BJ (cell line): ENCODE results near the gene PRKG1. TPM values are rescaled to one million over a fixed set of nuclear protein-coding genes. Genes with fewer than 3 reads are reported as not detected.
"Not testable (repeated sequence)": the region's sequence is repeated elsewhere in the genome, so short reads cannot be mapped to it uniquely, and the experiment has no call there.

Experiments
- CTCF ChIA-PET: fragments of 350-600 bp; formaldehyde crosslinking; extraction: SDS; loops from one replicate; lab custom pipeline; 2021; ENCODE audit warnings: antibody characterized with exemption, inconsistent platforms; lab: Yijun Ruan, JAX
- POLR2A ChIA-PET: fragments of 300-600 bp; sonication (Branson Sonifier 250); formaldehyde crosslinking; extraction: SDS; loops from one replicate; lab custom pipeline; 2021; ENCODE audit warnings: antibody characterized with exemption; lab: Charles Lee
- DNase-seq: peaks from one replicate; pipeline ENCODE4 v3.0.0-alpha.2; 2011; ENCODE audit warnings: low read depth
- H3K27me3 ChIP-seq: 2 replicates; pipeline ENCODE4 v1.6.0; 2011; ENCODE audit warnings: low read length; ENCODE audit not compliant: control insufficient read depth, insufficient read depth
- H3K36me3 ChIP-seq: 2 replicates; pipeline ENCODE4 v1.5.1; 2011; ENCODE audit warnings: low read length; ENCODE audit not compliant: control insufficient read depth, insufficient read depth
- H3K4me3 ChIP-seq: 2 replicates; pipeline ENCODE4 v1.5.1; 2011; ENCODE audit warnings: low read depth, mild to moderate bottlenecking, control low read depth, low read length
- polyA plus RNA-seq: library from polyadenylated mRNA; depleted of rRNA; stranded (reverse); fragments of >200 nt; gene quantifications from 2 replicates; pipeline ENCODE4 v1.2.3, GENCODE V29; 2011
- TF ChIP-seq, protein P1 (sequence below): IDR thresholded peaks from 2 replicates; pipeline ENCODE4 v1.5.1; 2011; ENCODE audit warnings: low read depth, mild to moderate bottlenecking, control low read depth, inconsistent platforms, low read length, moderate library complexity; ENCODE audit not compliant: insufficient read depth

PRKG1 gene
- polyA plus RNA-seq, 1 experiment, result 9.7 TPM

DNA sequence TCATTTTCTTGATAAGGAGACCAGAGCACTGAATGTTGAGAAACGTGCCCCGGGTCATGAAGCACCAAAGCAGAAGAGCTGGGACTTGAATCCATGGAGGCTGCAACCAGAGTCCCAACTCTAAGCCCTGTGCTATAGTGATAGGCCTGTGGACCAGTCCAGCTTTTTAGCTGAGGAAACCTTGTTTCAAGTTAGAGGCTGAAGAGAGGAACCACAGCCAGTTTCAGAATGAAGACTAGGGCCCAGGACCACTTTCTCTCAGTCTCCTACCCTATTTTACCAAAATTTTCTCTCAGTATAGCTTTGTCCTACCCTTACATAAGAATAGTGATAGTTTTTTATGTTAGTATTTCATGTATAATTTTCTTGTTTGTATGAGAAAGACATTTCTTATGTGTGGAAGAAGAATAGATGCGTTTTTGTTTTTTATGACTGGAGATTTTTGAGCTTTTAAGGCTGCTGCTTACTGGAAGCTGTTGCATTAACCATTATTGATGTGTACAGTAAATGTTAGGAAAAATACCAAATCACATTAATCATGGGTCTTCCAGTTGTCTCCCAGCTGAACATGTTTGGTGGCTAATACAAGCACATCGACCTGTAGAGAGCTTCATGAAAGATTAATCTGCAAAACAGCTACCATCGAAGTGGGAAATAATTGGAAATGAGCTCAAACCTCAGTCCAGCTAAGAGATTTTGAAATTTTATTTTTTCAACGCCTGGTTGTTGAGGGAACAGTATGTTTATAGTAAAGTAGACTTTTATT, 670.1 kb downstream of the PRKG1 start:
- H3K36me3 ChIP-seq, result no peaks in the 10 kb centered on the region
- CTCF ChIA-PET, result no interaction called here
- no peak for DNase-seq
- no peaks in the 10 kb centered on the region for H3K27me3 ChIP-seq
- TF ChIP-seq, protein P1, sequence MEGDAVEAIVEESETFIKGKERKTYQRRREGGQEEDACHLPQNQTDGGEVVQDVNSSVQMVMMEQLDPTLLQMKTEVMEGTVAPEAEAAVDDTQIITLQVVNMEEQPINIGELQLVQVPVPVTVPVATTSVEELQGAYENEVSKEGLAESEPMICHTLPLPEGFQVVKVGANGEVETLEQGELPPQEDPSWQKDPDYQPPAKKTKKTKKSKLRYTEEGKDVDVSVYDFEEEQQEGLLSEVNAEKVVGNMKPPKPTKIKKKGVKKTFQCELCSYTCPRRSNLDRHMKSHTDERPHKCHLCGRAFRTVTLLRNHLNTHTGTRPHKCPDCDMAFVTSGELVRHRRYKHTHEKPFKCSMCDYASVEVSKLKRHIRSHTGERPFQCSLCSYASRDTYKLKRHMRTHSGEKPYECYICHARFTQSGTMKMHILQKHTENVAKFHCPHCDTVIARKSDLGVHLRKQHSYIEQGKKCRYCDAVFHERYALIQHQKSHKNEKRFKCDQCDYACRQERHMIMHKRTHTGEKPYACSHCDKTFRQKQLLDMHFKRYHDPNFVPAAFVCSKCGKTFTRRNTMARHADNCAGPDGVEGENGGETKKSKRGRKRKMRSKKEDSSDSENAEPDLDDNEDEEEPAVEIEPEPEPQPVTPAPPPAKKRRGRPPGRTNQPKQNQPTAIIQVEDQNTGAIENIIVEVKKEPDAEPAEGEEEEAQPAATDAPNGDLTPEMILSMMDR, result no peak
- H3K4me3 ChIP-seq, result no peak overlapping the region
- POLR2A ChIA-PET, result no interaction called here

DNA sequence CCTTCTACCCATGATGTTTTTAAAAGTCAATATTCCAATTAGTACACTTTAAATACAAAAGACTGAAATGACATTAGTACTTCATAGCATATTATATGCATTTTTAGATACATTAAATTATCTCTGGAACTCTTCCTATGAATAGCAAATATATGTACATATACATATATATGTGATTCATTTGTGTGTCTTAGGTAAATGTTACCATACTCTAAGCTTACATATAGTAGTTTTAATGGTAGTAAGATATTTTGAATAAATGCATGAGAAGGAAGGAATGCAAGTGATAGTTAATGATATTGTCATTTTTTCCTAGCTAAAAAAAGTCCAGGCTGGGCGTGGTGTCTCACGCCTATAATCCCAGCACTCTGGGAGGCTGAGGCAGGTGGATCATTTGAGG, 671.1 kb downstream of the PRKG1 start:
- CTCF ChIA-PET, result no interaction called here
- H3K4me3 ChIP-seq, result no peak overlapping the region
- POLR2A ChIA-PET, result no interaction called here
- TF ChIP-seq, protein P1, result no peak
- H3K27me3 ChIP-seq, result no peaks in the 10 kb centered on the region
- H3K36me3 ChIP-seq, result no peaks in the 10 kb centered on the region
- DNase-seq, result no peak

DNA sequence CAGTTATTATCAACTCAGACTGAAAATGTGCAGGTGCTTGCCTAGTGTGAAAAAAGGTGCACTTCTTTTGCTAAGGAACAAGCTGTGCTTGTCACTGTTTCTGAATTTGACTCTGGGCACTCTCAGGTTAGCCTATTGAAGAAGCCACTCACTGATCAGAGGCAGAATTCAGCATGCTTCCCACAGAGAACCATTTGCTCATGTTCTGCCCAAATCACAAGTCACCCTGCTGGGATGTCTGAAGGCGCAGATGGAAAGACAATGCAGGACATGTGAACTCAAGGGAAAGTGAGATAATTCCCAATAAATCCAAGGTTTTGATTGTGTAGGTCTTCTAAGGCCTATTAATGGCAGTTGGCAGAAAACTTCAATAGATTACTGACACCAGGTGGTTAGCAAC, 672.9 kb downstream of the PRKG1 start:
- no peaks in the 10 kb centered on the region for H3K36me3 ChIP-seq

DNA sequence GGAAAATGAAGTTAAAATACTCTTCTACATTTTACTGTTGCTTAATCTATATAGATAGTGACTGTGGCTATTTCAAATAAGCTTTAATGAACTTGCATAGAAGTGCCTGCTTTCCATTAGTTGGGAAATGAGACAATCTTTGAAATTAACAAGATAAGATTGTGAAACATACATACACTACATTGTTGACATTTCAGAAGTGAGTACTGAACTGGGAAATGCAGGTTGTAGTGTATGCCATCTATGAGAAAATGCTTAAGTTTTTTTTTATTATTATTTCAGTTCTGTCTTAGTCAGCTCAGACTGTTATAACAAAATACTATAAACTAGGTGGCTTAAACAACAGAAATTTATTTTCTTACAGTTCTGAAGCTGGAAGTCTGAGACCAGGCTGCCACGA, 674.7 kb downstream of the PRKG1 start:
- ChIA-PET POLR2A (no interaction called here), CTCF (no interaction called here)
- DNase-seq, result no peak
- TF ChIP-seq, protein P1, result no peak
- H3K36me3 ChIP-seq, result no peaks in the 10 kb centered on the region
- H3K27me3 ChIP-seq, result no peaks in the 10 kb centered on the region
- H3K4me3 ChIP-seq, result no peak overlapping the region

More for the DNA sequence above, 672.9 kb downstream of the PRKG1 start:
- Histone ChIP-seq H3K27me3 (no peaks in the 10 kb centered on the region), H3K4me3 (no peak overlapping the region)
- ChIA-PET CTCF (no interaction called here), POLR2A (no interaction called here)
- TF ChIP-seq, protein P1, result no peak
- DNase-seq, result no peak

DNA sequence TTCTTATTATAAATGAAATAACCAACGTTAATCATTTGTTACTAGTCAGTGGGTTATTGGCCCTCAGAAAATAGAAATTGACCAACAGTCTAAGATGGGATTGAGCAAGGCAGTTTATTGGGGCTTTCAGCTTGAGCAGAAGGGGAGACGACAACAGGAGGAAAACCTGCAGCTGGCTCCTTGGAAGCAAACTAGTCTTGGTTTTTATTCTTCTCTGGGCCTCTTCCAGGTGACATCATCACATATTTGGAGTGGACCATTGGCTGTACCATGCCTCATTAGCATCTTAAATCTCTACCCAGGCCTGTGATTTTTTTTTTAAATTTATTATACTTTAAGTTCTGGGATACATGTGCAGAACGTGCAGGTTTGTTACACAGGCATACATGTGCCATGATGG, 684.1 kb downstream of the PRKG1 start:
- POLR2A ChIA-PET, result no interaction called here

DNA sequence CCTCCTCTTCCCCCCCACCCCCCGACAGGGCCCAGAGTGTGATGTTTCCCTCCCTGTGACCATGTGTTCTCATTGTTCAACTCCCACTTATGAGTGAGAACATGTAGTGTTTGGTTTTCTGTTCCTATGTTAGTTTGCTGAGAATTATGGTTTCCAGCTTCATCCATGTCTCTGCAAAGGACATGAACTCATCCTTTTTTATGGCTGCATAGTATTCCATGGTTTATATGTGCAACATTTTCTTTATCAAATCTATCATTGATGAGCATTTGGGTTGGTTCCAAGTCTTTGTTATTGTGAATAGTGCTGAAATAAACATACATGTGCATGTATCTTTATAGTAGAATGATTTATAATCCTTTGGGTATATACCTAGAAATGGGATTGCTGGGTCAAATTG, 684.6 kb downstream of the PRKG1 start:
- H3K4me3 ChIP-seq, DNase-seq, H3K36me3 ChIP-seq, H3K27me3 ChIP-seq, POLR2A ChIA-PET: not testable (repeated sequence)
- CTCF ChIA-PET, result interaction anchor here (1.5 kb wide), 1 partner anchor 10 kb away, joined by 4 read pairs; no protein-coding TSS in a partner anchor

More for the DNA sequence above, 684.1 kb downstream of the PRKG1 start:
- Histone ChIP-seq H3K4me3 (no peak overlapping the region), H3K36me3 (no peaks in the 10 kb centered on the region), H3K27me3 (no peaks in the 10 kb centered on the region)
- TF ChIP-seq, protein P1, result no peak
- CTCF ChIA-PET, result no interaction called here
- no peak for DNase-seq
